ENCODE measurements around the gene EFHC1. TPM values are rescaled to one million over a fixed set of nuclear protein-coding genes. Genes with fewer than 3 reads are reported as not detected.

EFHC1 gene
- total RNA-seq, 6 experiments from 2014 or later: 3.6 to 10.4 (median 6.0) TPM

GRCh38 chr6:52527436-52527835 is 107.3 kb downstream of the EFHC1 start:
- TF ChIP-seq CTCF (IDR thresholded peaks at IDR 0.05) (no peak), POLR2A (IDR thresholded peaks at IDR 0.05) (no peak)
- Histone ChIP-seq H3K9me3 (no peaks in the 10 kb centered on the region), H3K4me3 (no peak overlapping the region), H3K27ac (no peak overlapping the region), H3K36me3 (no peaks in the 10 kb centered on the region), H3K27me3 (no peaks in the 10 kb centered on the region), H3K4me1 (peaks cover 0 to 15% (median 10%) of the 10 kb centered on the region in 4 donors)
- ATAC-seq (no peak), DNase-seq (no peak)
- intact Hi-C loops (cut with DNase I): no loop called here
- WGBS (ENCODE audit: insufficient coverage, low coverage, low lambda C conversion rate, missing lambda C conversion rate): 94% methylated on average over 4 of the region's 7 CpGs

GRCh38 chr6:52529311-52529710 is 109.2 kb downstream of the EFHC1 start:
- Histone ChIP-seq H3K36me3 (no peaks in the 10 kb centered on the region), H3K27ac (no peak overlapping the region), H3K27me3 (no peaks in the 10 kb centered on the region), H3K4me1 (no peaks in the 10 kb centered on the region), H3K4me3 (no peak overlapping the region), H3K9me3 (no peaks in the 10 kb centered on the region)
- DNase-seq (no peak), ATAC-seq (no peak)
- TF ChIP-seq POLR2A (IDR thresholded peaks at IDR 0.05) (no peak), CTCF (IDR thresholded peaks at IDR 0.05) (no peak)
- 93% methylated on average over 8 of the region's 8 CpGs for WGBS (ENCODE audit: insufficient coverage, low coverage, low lambda C conversion rate, missing lambda C conversion rate)
- intact Hi-C loops (cut with DNase I): no loop called here

DNA sequence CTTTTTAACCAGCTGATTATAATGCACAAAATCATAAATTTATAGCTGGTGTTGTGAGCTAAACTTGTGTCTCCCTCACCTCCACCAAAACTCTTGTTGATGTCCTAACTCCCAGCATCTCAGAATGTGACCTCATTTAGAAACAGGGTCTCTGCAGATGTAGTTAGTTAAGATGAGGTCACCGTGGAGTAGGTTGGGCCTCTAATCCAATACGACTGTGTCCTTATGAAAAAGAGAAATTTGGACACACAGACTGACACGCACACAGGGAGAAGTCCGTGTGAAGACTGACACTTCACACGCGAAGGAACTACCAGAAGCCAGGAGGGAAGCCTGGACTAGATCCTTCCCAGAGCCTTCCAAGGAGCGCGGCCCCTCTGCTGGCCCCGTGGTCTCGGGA is 110.2 kb downstream of the EFHC1 start:
- DNase-seq: no peak
- Histone ChIP-seq H3K36me3 (no peaks in the 10 kb centered on the region), H3K27ac (no peak overlapping the region), H3K4me1 (no peaks in the 10 kb centered on the region), H3K27me3 (no peaks in the 10 kb centered on the region), H3K4me3 (no peak overlapping the region), H3K9me3 (no peaks in the 10 kb centered on the region)
- intact Hi-C loops (cut with DNase I): no loop called here
- no peak for ATAC-seq
- WGBS (ENCODE audit: insufficient coverage, low coverage, low lambda C conversion rate, missing lambda C conversion rate): 100% methylated on average over 5 of the region's 10 CpGs
- TF ChIP-seq CTCF (IDR thresholded peaks at IDR 0.05) (no peak), POLR2A (IDR thresholded peaks at IDR 0.05) (no peak)

GRCh38 chr6:52531396-52531795 is 111.3 kb downstream of the EFHC1 start:
- no peak overlapping the region for H3K4me3 ChIP-seq
- H3K4me1 ChIP-seq: no peaks in the 10 kb centered on the region
- no peaks in the 10 kb centered on the region for H3K36me3 ChIP-seq
- 97% methylated on average over 4 of the region's 4 CpGs for WGBS (ENCODE audit: insufficient coverage, low coverage, low lambda C conversion rate, missing lambda C conversion rate)
- TF ChIP-seq CTCF (IDR thresholded peaks at IDR 0.05): no peak
- TF ChIP-seq POLR2A (IDR thresholded peaks at IDR 0.05): no peak
- DNase-seq (no peak), ATAC-seq (no peak)
- H3K9me3 ChIP-seq: no peaks in the 10 kb centered on the region
- intact Hi-C loops (cut with DNase I): no loop called here
- H3K27ac ChIP-seq: no peak overlapping the region
- no peaks in the 10 kb centered on the region for H3K27me3 ChIP-seq

DNA sequence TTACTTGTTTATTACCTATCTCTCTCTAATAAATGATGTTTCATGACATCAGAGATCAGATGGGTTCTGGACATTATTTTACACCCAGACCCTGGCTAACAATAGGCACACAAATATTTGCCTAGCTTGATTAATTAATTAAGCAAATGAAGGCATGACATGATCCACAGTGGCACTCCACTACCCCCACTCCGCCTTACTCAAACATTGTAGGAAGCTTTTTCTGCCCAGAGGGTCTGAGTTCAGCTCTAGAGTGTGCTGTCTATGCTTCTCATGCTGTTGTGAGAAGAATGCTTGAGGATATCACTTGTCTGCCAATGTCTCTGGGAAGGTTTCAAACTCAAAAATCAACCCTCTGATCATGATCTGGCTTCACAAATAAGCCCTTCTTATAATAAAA is 111.7 kb downstream of the EFHC1 start:
- WGBS (ENCODE audit: insufficient coverage, low coverage, low lambda C conversion rate, missing lambda C conversion rate): 100% methylated on average over 1 of the region's 1 CpG
- no peaks in the 10 kb centered on the region for H3K9me3 ChIP-seq
- no peaks in the 10 kb centered on the region for H3K27me3 ChIP-seq
- no peaks in the 10 kb centered on the region for H3K36me3 ChIP-seq
- ATAC-seq: no peak
- DNase-seq: no peak
- no peak overlapping the region for H3K27ac ChIP-seq
- TF ChIP-seq CTCF (IDR thresholded peaks at IDR 0.05): no peak
- no peak for TF ChIP-seq POLR2A (IDR thresholded peaks at IDR 0.05)
- H3K4me1 ChIP-seq: no peaks in the 10 kb centered on the region
- no peak overlapping the region for H3K4me3 ChIP-seq
- intact Hi-C loops (cut with DNase I): no loop called here
